ENCODE data around the gene TIGD1. TPM values are rescaled to one million over a fixed set of nuclear protein-coding genes. Genes with fewer than 3 reads are reported as not detected.

TIGD1 gene
- total RNA-seq, 1 experiment from 2014 or later = 5.1 TPM

- H3K9me3 ChIP-seq (ENCODE audit: control insufficient read depth, insufficient read depth, low read depth, low read length) = no peaks in the 10 kb centered on the region
- DNase-seq (ENCODE audit: low read depth, low spot score) = no peak
- in situ Hi-C loops (cut with HindIII; ENCODE audit: low pct_unique_long_range_greater_than_20kb, low sequenced_read_pairs) (no loop called here), intact Hi-C loops (cut with micrococcal nuclease; ENCODE audit: unreplicated experiment) (no loop called here)
- peaks cover 9% of the 10 kb centered on the region for H3K4me1 ChIP-seq (ENCODE audit: control insufficient read depth, insufficient read depth, low read length)
- peak; percentile 54 for ATAC-seq
- no peaks in the 10 kb centered on the region for H3K36me3 ChIP-seq (ENCODE audit: control insufficient read depth, insufficient read depth, low read length)
- H3K27me3 ChIP-seq (ENCODE audit: control insufficient read depth, insufficient read depth, low read length) = no peaks in the 10 kb centered on the region
- H3K27ac ChIP-seq (ENCODE audit: low read length) = no peak overlapping the region
- ChIA-PET POLR2A (no interaction called here), CTCF (no interaction called here)
- TF ChIP-seq REST (IDR thresholded peaks at IDR 0.05; ENCODE audit: insufficient read depth in 1 of 2, low read depth in 2 of 2, low read length in 1 of 2) = no peak
- no peak for TF ChIP-seq POLR2AphosphoS5 (IDR thresholded peaks at IDR 0.05; ENCODE audit: low read depth, low read length)
- no peak for TF ChIP-seq CTCF (IDR thresholded peaks at IDR 0.05)
- no peak for TF ChIP-seq TCF7L2 (IDR thresholded peaks at IDR 0.05; ENCODE audit: low read depth, low read length)
- TF ChIP-seq SIN3A (IDR thresholded peaks at IDR 0.05; ENCODE audit: borderline replicate concordance, insufficient read depth, low read depth, low read length) = no peak
- BruUV-seq (replicated peaks) = no TSS peak
- no peak overlapping the region for H3K4me3 ChIP-seq (ENCODE audit: low read depth in 2 of 2, low read length in 2 of 2)
These were observed 38.6 kb upstream of the TIGD1 start for GRCh38 chr2:232588680-232589585.

GRCh38 chr2:232588031-232588430 lies 37.7 kb upstream of the TIGD1 start:
- Histone ChIP-seq H3K27me3 (ENCODE audit: control insufficient read depth, insufficient read depth, low read length) (no peaks in the 10 kb centered on the region), H3K9me3 (ENCODE audit: control insufficient read depth, insufficient read depth, low read depth, low read length) (no peaks in the 10 kb centered on the region), H3K4me1 (ENCODE audit: control insufficient read depth, insufficient read depth, low read length) (peaks cover 6% of the 10 kb centered on the region), H3K27ac (ENCODE audit: low read length) (no peak overlapping the region), H3K4me3 (ENCODE audit: low read depth in 2 of 2, low read length in 2 of 2) (no peak overlapping the region), H3K36me3 (ENCODE audit: control insufficient read depth, insufficient read depth, low read length) (no peaks in the 10 kb centered on the region)
- no TSS peak for BruUV-seq (replicated peaks)
- DNase-seq (ENCODE audit: low read depth, low spot score) (no peak), ATAC-seq (no peak)
- ChIA-PET CTCF (no interaction called here), POLR2A (no interaction called here)
- TF ChIP-seq POLR2AphosphoS5 (IDR thresholded peaks at IDR 0.05; ENCODE audit: low read depth, low read length) (no peak), SIN3A (IDR thresholded peaks at IDR 0.05; ENCODE audit: borderline replicate concordance, insufficient read depth, low read depth, low read length) (no peak)
- intact Hi-C loops (cut with micrococcal nuclease; ENCODE audit: unreplicated experiment) = no loop called here
- in situ Hi-C loops (cut with HindIII; ENCODE audit: low pct_unique_long_range_greater_than_20kb, low sequenced_read_pairs) = no loop called here

- ATAC-seq (no peak), DNase-seq (ENCODE audit: low read depth, low spot score) (no peak)
- no peaks in the 10 kb centered on the region for H3K9me3 ChIP-seq (ENCODE audit: control insufficient read depth, insufficient read depth, low read depth, low read length)
- no peaks in the 10 kb centered on the region for H3K27me3 ChIP-seq (ENCODE audit: control insufficient read depth, insufficient read depth, low read length)
- H3K4me1 ChIP-seq (ENCODE audit: control insufficient read depth, insufficient read depth, low read length) = peaks cover under 1% of the 10 kb centered on the region; the same call in 1 of the 2 replicates
- H3K4me3 ChIP-seq (ENCODE audit: low read depth in 2 of 2, low read length in 2 of 2) = no peak overlapping the region
- in situ Hi-C loops (cut with HindIII; ENCODE audit: low pct_unique_long_range_greater_than_20kb, low sequenced_read_pairs) = no loop called here
- TF ChIP-seq REST (IDR thresholded peaks at IDR 0.05; ENCODE audit: insufficient read depth in 1 of 2, low read depth in 2 of 2, low read length in 1 of 2) (no peak), SIN3A (IDR thresholded peaks at IDR 0.05; ENCODE audit: borderline replicate concordance, insufficient read depth, low read depth, low read length) (no peak)
- no peak overlapping the region for H3K27ac ChIP-seq (ENCODE audit: low read length)
- POLR2A ChIA-PET = no interaction called here
- intact Hi-C loops (cut with micrococcal nuclease; ENCODE audit: unreplicated experiment) = no loop called here
- H3K36me3 ChIP-seq (ENCODE audit: control insufficient read depth, insufficient read depth, low read length) = no peaks in the 10 kb centered on the region
- no TSS peak for BruUV-seq (replicated peaks)
- CTCF ChIA-PET = no interaction called here
These were observed 37.2 kb upstream of the TIGD1 start for GRCh38 chr2:232587512-232587911.
